ENCODE results near the gene PHACTR3. TPM values are rescaled to one million over a fixed set of nuclear protein-coding genes. Genes with fewer than 3 reads are reported as not detected.

Gene PHACTR3
- total RNA-seq, 1 donor from 2014 or later: 1.4 TPM

- Mint-ChIP-seq H3K9me3 (peaks cover 4% of the 10 kb centered on the region), H3K27me3 (ENCODE audit: insufficient read depth, low read depth) (peaks cover 11% of the 10 kb centered on the region), H3K27ac (no peak overlapping the region), H3K4me1 (no peaks in the 10 kb centered on the region), H3K4me3 (no peak overlapping the region), H3K36me3 (no peaks in the 10 kb centered on the region)
- Histone ChIP-seq H4K20me1 (ENCODE audit: low read depth) (no peaks in the 10 kb centered on the region), H3K36me3 (no peaks in the 10 kb centered on the region), H2AFZ (replicated peaks) (no peak overlapping the region), H3K4me2 (no peak overlapping the region), H3K27ac (no peak overlapping the region), H3K4me3 (no peak overlapping the region), H3K27me3 (no peaks in the 10 kb centered on the region), H3K9me3 (ENCODE audit: low read depth) (no peaks in the 10 kb centered on the region), H3F3A (ENCODE audit: low read depth) (no peaks in the 10 kb centered on the region), H3K4me1 (no peaks in the 10 kb centered on the region), H3K79me2 (ENCODE audit: low read depth) (no peaks in the 10 kb centered on the region), H3K9ac (no peak overlapping the region)
- TF ChIP-seq EZH2 (IDR thresholded peaks at IDR 0.05) (no peak), EZH2phosphoT487 (IDR thresholded peaks at IDR 0.05) (no peak), CTCF (IDR thresholded peaks at IDR 0.05) (no peak)
- no peak for DNase-seq (ENCODE audit: low spot score)
These were observed 18.2 kb downstream of the PHACTR3 start for GRCh38 chr20:59622496-59622895.

- H3K27ac ChIP-seq: no peak overlapping the region
- no peak for TF ChIP-seq EZH2 (IDR thresholded peaks at IDR 0.05)
- no peak for TF ChIP-seq EZH2phosphoT487 (IDR thresholded peaks at IDR 0.05)
- TF ChIP-seq CTCF (IDR thresholded peaks at IDR 0.05): no peak
- Mint-ChIP-seq H3K36me3 (no peaks in the 10 kb centered on the region), H3K4me1 (no peaks in the 10 kb centered on the region), H3K27me3 (ENCODE audit: insufficient read depth, low read depth) (peaks cover 11% of the 10 kb centered on the region), H3K27ac (peak overlapping the region; percentile 54), H3K4me3 (no peak overlapping the region), H3K9me3 (peaks cover 4% of the 10 kb centered on the region)
- H3K79me2 ChIP-seq (ENCODE audit: low read depth): no peaks in the 10 kb centered on the region
- no peak overlapping the region for H3K9ac ChIP-seq
- no peak overlapping the region for H2AFZ ChIP-seq (replicated peaks)
- no peak overlapping the region for H3K4me3 ChIP-seq
- H3F3A ChIP-seq (ENCODE audit: low read depth): no peaks in the 10 kb centered on the region
- H3K4me1 ChIP-seq: no peaks in the 10 kb centered on the region
- no peaks in the 10 kb centered on the region for H3K36me3 ChIP-seq
- H3K27me3 ChIP-seq: no peaks in the 10 kb centered on the region
- H3K4me2 ChIP-seq: no peak overlapping the region
- no peak for DNase-seq (ENCODE audit: low spot score)
- no peaks in the 10 kb centered on the region for H4K20me1 ChIP-seq (ENCODE audit: low read depth)
- H3K9me3 ChIP-seq (ENCODE audit: low read depth): no peaks in the 10 kb centered on the region
These were observed 18.8 kb downstream of the PHACTR3 start for GRCh38 chr20:59623133-59623532.

GRCh38 chr20:59623583-59623982 lies 19.2 kb downstream of the PHACTR3 start:
- Mint-ChIP-seq H3K4me1 (no peaks in the 10 kb centered on the region), H3K36me3 (no peaks in the 10 kb centered on the region)

More at GRCh38 chr20:59623583-59623982, 19.2 kb downstream of the PHACTR3 start:
- Histone ChIP-seq H3K27me3 (no peaks in the 10 kb centered on the region), H3K4me3 (no peak overlapping the region), H3K36me3 (no peaks in the 10 kb centered on the region), H3F3A (ENCODE audit: low read depth) (no peaks in the 10 kb centered on the region), H3K4me1 (no peaks in the 10 kb centered on the region), H3K79me2 (ENCODE audit: low read depth) (no peaks in the 10 kb centered on the region), H3K9me3 (ENCODE audit: low read depth) (no peaks in the 10 kb centered on the region), H3K4me2 (no peak overlapping the region), H4K20me1 (ENCODE audit: low read depth) (no peaks in the 10 kb centered on the region), H3K9ac (no peak overlapping the region), H3K27ac (no peak overlapping the region), H2AFZ (replicated peaks) (no peak overlapping the region)
- Mint-ChIP-seq H3K4me3 (no peak overlapping the region), H3K27me3 (ENCODE audit: insufficient read depth, low read depth) (peaks cover 11% of the 10 kb centered on the region), H3K9me3 (peaks cover 4% of the 10 kb centered on the region), H3K27ac (no peak overlapping the region)
- TF ChIP-seq CTCF (IDR thresholded peaks at IDR 0.05) (no peak), EZH2 (IDR thresholded peaks at IDR 0.05) (no peak), EZH2phosphoT487 (IDR thresholded peaks at IDR 0.05) (no peak)
- no peak for DNase-seq (ENCODE audit: low spot score)

Measured in neural progenitor cell (in vitro differentiated cells).